KMS-11 (cell line): Measurements from ENCODE around the gene BMP7.

ENCODE experiments used
- H2AFZ ChIP-seq: fragments of 200-600 bp; sonication (generic); 2 replicates; pipeline ENCODE4 v1.6.1; 2016; ENCODE audit warnings: antibody characterized with exemption, mixed run types, low read depth
- H3K27ac ChIP-seq: fragments of 200-600 bp; sonication (generic); 2 replicates; pipeline ENCODE4 v1.6.1; 2016; ENCODE audit warnings: mild to moderate bottlenecking, mixed run types
- H3K27me3 ChIP-seq: fragments of 200-600 bp; sonication (generic); 2 replicates; pipeline ENCODE4 v1.6.1; 2017; ENCODE audit warnings: mild to moderate bottlenecking, low read depth, mixed run types, moderate library complexity; ENCODE audit not compliant: insufficient read depth
- H3K36me3 ChIP-seq: fragments of 200-600 bp; sonication (generic); 2 replicates; pipeline ENCODE4 v1.6.1; 2017; ENCODE audit warnings: mild to moderate bottlenecking, mixed run types; ENCODE audit not compliant: insufficient read depth
- H3K4me1 ChIP-seq: fragments of 200-600 bp; sonication (generic); 2 replicates; pipeline ENCODE4 v1.6.1; 2016; ENCODE audit warnings: mild to moderate bottlenecking, low read depth, mixed run types; ENCODE audit not compliant: poor library complexity, severe bottlenecking
- H3K4me2 ChIP-seq: fragments of 200-600 bp; sonication (generic); 2 replicates; pipeline ENCODE4 v1.7.0; 2016; ENCODE audit warnings: mild to moderate bottlenecking, mixed run types
- H3K4me3 ChIP-seq: fragments of 200-600 bp; sonication (generic); IDR thresholded peaks from 2 replicates; pipeline ENCODE4 v1.6.1; 2017; ENCODE audit warnings: low read depth, low read length, mixed read lengths; ENCODE audit not compliant: insufficient read depth
- H3K79me2 ChIP-seq: fragments of 200-600 bp; sonication (generic); 2 replicates; pipeline ENCODE4 v1.6.1; 2016; ENCODE audit warnings: low read depth, mixed run types; ENCODE audit not compliant: insufficient read depth
- H3K9ac ChIP-seq: fragments of 200-600 bp; sonication (generic); 2 replicates; pipeline ENCODE4 v1.6.1; 2016; ENCODE audit warnings: mild to moderate bottlenecking, mixed run types
- H4K20me1 ChIP-seq: fragments of 200-600 bp; sonication (generic); 2 replicates; pipeline ENCODE4 v1.6.1; 2016; ENCODE audit warnings: mild to moderate bottlenecking, mixed run types; ENCODE audit not compliant: insufficient read depth
- CTCF ChIP-seq: fragments of 200-600 bp; sonication (generic); conservative IDR thresholded peaks from 2 replicates; pipeline ENCODE4 v1.6.1; 2017; ENCODE audit warnings: low read depth, mild to moderate bottlenecking, antibody characterized with exemption, low read length, moderate library complexity, mixed read lengths

Gene BMP7

GRCh38 chr20:57165427-57166004 lies 100.9 kb downstream of the BMP7 start:
- Histone ChIP-seq H3K36me3 (no peaks in the 10 kb centered on the region), H3K9ac (no peak overlapping the region), H3K27ac (no peak overlapping the region), H2AFZ (no peak overlapping the region), H3K4me3 (no peak overlapping the region), H4K20me1 (no peaks in the 10 kb centered on the region), H3K4me2 (no peak overlapping the region), H3K27me3 (no peaks in the 10 kb centered on the region), H3K79me2 (no peaks in the 10 kb centered on the region), H3K4me1 (peaks cover 8% of the 10 kb centered on the region)
- no peak for TF ChIP-seq CTCF

- no peaks in the 10 kb centered on the region for H3K36me3 ChIP-seq
- H3K27me3 ChIP-seq = no peaks in the 10 kb centered on the region
- H3K4me2 ChIP-seq = no peak overlapping the region
- no peak overlapping the region for H2AFZ ChIP-seq
- no peak overlapping the region for H3K27ac ChIP-seq
- no peak for TF ChIP-seq CTCF
- H3K9ac ChIP-seq = no peak overlapping the region
- no peaks in the 10 kb centered on the region for H3K79me2 ChIP-seq
- no peak overlapping the region for H3K4me3 ChIP-seq
- H3K4me1 ChIP-seq = peaks cover 13% of the 10 kb centered on the region
- H4K20me1 ChIP-seq = no peaks in the 10 kb centered on the region
These were observed 101.6 kb downstream of the BMP7 start for GRCh38 chr20:57164872-57165271.

GRCh38 chr20:57163041-57163440 lies 103.4 kb downstream of the BMP7 start:
- no peaks in the 10 kb centered on the region for H3K36me3 ChIP-seq
- no peak overlapping the region for H3K4me2 ChIP-seq
- peaks cover 31% of the 10 kb centered on the region for H3K4me1 ChIP-seq
- no peaks in the 10 kb centered on the region for H4K20me1 ChIP-seq
- no peak for TF ChIP-seq CTCF
- no peaks in the 10 kb centered on the region for H3K79me2 ChIP-seq
- H3K4me3 ChIP-seq = no peak overlapping the region
- H2AFZ ChIP-seq = no peak overlapping the region
- H3K27ac ChIP-seq = no peak overlapping the region
- H3K27me3 ChIP-seq = no peaks in the 10 kb centered on the region
- H3K9ac ChIP-seq = no peak overlapping the region

GRCh38 chr20:57162362-57162652 lies 104.1 kb downstream of the BMP7 start:
- H2AFZ ChIP-seq = no peak overlapping the region
- H3K4me3 ChIP-seq = no peak overlapping the region
- no peak for TF ChIP-seq CTCF
- H3K36me3 ChIP-seq = no peaks in the 10 kb centered on the region
- no peaks in the 10 kb centered on the region for H4K20me1 ChIP-seq
- no peaks in the 10 kb centered on the region for H3K79me2 ChIP-seq
- no peak overlapping the region for H3K27ac ChIP-seq
- no peak overlapping the region for H3K4me2 ChIP-seq
- peaks cover 38% of the 10 kb centered on the region for H3K4me1 ChIP-seq
- H3K9ac ChIP-seq = no peak overlapping the region
- no peaks in the 10 kb centered on the region for H3K27me3 ChIP-seq
